ENCODE measurements around the gene ACSS2. TPM values are rescaled to one million over a fixed set of nuclear protein-coding genes. Genes with fewer than 3 reads are reported as not detected.

The ACSS2 gene
- total RNA-seq, 4 donors from 2014 or later = 48.5 to 89.6 (median 68.1) TPM

- no peaks in the 10 kb centered on the region for H3K27me3 ChIP-seq
- no peaks in the 10 kb centered on the region for H3K4me1 ChIP-seq
- no peak overlapping the region for H3K4me3 ChIP-seq (replicated peaks in 1 of 3)
- no peak for TF ChIP-seq POLR2A (IDR thresholded peaks at IDR 0.05)
- TF ChIP-seq, protein P1, sequence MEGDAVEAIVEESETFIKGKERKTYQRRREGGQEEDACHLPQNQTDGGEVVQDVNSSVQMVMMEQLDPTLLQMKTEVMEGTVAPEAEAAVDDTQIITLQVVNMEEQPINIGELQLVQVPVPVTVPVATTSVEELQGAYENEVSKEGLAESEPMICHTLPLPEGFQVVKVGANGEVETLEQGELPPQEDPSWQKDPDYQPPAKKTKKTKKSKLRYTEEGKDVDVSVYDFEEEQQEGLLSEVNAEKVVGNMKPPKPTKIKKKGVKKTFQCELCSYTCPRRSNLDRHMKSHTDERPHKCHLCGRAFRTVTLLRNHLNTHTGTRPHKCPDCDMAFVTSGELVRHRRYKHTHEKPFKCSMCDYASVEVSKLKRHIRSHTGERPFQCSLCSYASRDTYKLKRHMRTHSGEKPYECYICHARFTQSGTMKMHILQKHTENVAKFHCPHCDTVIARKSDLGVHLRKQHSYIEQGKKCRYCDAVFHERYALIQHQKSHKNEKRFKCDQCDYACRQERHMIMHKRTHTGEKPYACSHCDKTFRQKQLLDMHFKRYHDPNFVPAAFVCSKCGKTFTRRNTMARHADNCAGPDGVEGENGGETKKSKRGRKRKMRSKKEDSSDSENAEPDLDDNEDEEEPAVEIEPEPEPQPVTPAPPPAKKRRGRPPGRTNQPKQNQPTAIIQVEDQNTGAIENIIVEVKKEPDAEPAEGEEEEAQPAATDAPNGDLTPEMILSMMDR (IDR thresholded peaks at IDR 0.05) = no peak
- H3K27ac ChIP-seq = no peak overlapping the region
- H3K36me3 ChIP-seq = peaks cover 0 to 1% of the 10 kb centered on the region in 2 donors
- 66 to 75% methylated on average over 21 to 23 of the region's 32 CpGs for WGBS, 2 donors
- no peaks in the 10 kb centered on the region for H3K9me3 ChIP-seq
- intact Hi-C loops (cut with DNase I) = no loop called here
- no peak for DNase-seq
These were observed 12.9 kb upstream of the ACSS2 start for GRCh38 chr20:34863421-34863965.

GRCh38 chr20:34864216-34864615 lies 12.2 kb upstream of the ACSS2 start:
- Histone ChIP-seq H3K4me3 (replicated peaks in 1 of 3) (no peak overlapping the region), H3K27ac (no peak overlapping the region), H3K4me1 (no peaks in the 10 kb centered on the region), H3K27me3 (no peaks in the 10 kb centered on the region), H3K36me3 (no peaks in the 10 kb centered on the region), H3K9me3 (no peaks in the 10 kb centered on the region)
- no peak for DNase-seq
- intact Hi-C loops (cut with DNase I) = no loop called here
- TF ChIP-seq, protein P1 (IDR thresholded peaks at IDR 0.05) = no peak
- WGBS, 2 donors = 95 to 97% methylated on average over 5 of the region's 5 CpGs

GRCh38 chr20:34871320-34871926 lies 5.0 kb upstream of the ACSS2 start:
- no peak overlapping the region for H3K27ac ChIP-seq

GRCh38 chr20:34871966-34872621 lies 4.3 kb upstream of the ACSS2 start:
- intact Hi-C loops (cut with DNase I) = loop anchor here (5.0 to 10.0 kb wide), 2 partner anchors 85 to 223 kb away; partner anchors contain the start of genes GSS, MYH7B and TRPC4AP
- Histone ChIP-seq H3K9me3 (no peaks in the 10 kb centered on the region), H3K4me1 (peaks cover 14 to 20% of the 10 kb centered on the region in 2 donors), H3K27me3 (no peaks in the 10 kb centered on the region), H3K27ac (peak overlapping the region; percentile 32 to 62 (median 54)), H3K4me3 (replicated peaks in 1 of 3) (peak overlapping the region; percentile 35 to 68 (median 65)), H3K36me3 (no peaks in the 10 kb centered on the region)
- WGBS, 2 donors = 41 to 47% methylated on average over 10 of the region's 10 CpGs
- TF ChIP-seq, protein P1 (IDR thresholded peaks at IDR 0.05) = no peak
- no peak for TF ChIP-seq POLR2A (IDR thresholded peaks at IDR 0.05)
- no peak for DNase-seq

More at GRCh38 chr20:34871320-34871926, 5.0 kb upstream of the ACSS2 start:
- H3K4me3 ChIP-seq (replicated peaks in 1 of 3) = no peak overlapping the region
- DNase-seq = no peak
- no peaks in the 10 kb centered on the region for H3K9me3 ChIP-seq
- no peaks in the 10 kb centered on the region for H3K27me3 ChIP-seq
- intact Hi-C loops (cut with DNase I) = loop anchor here (5.0 to 10.0 kb wide), 2 partner anchors 86 to 223 kb away; partner anchors contain the start of genes GSS, MYH7B and TRPC4AP
- H3K36me3 ChIP-seq = no peaks in the 10 kb centered on the region
- TF ChIP-seq POLR2A (IDR thresholded peaks at IDR 0.05) = no peak
- TF ChIP-seq, protein P1 (IDR thresholded peaks at IDR 0.05) = no peak
- peaks cover 14 to 20% of the 10 kb centered on the region in 2 donors for H3K4me1 ChIP-seq
- WGBS, 2 donors = 96% methylated on average over 7 of the region's 7 CpGs
